Spleen (tissue), 11 donors: ENCODE data around the gene GNAI3. TPM values are rescaled to one million over a fixed set of nuclear protein-coding genes. Genes with fewer than 3 reads are reported as not detected.
A peak's percentile ranks its signal among the peaks of the same experiment; 100 is the strongest.

Experiments used
- DNase-seq: peaks from one replicate; pipeline ENCODE4 v3.0.0-alpha.2; 2020
- H3K27ac ChIP-seq, 8 donors: fragments of 200-600 bp; sonication (generic) in 7 of 8; 1 replicate in 4 of 8; 2 replicates in 4 of 8; pipeline versions ENCODE4 v1.5.0 to v1.8.0; 2016 to 2021; ENCODE audit warnings: inconsistent platforms in 4 of 8, mild to moderate bottlenecking in 4 of 8, moderate library complexity in 1 of 8
- H3K27me3 ChIP-seq, 7 donors: fragments of 200-600 bp; sonication (generic) in 6 of 7; replicated peaks in 1 of 7; 1 replicate in 4 of 7; 2 replicates in 3 of 7; pipeline versions ENCODE4 v1.5.0 to v1.8.0; 2016 to 2021; ENCODE audit warnings: inconsistent platforms in 3 of 7, mild to moderate bottlenecking in 1 of 7
- H3K36me3 ChIP-seq, 6 donors: fragments of 200-600 bp; sonication (generic) in 5 of 6; 1 replicate in 4 of 6; 2 replicates in 2 of 6; pipeline versions ENCODE4 v1.5.0 to v1.8.0; 2016 to 2021; ENCODE audit warnings: inconsistent platforms in 2 of 6
- H3K4me1 ChIP-seq, 6 donors: fragments of 200-600 bp; sonication (generic) in 5 of 6; 1 replicate in 3 of 6; 2 replicates in 3 of 6; pipeline versions ENCODE4 v1.5.0 to v1.8.0; 2016 to 2021; ENCODE audit warnings: inconsistent platforms in 3 of 6
- H3K4me3 ChIP-seq, 8 donors: fragments of 200-600 bp; sonication (generic) in 7 of 8; 1 replicate in 4 of 8; 2 replicates in 4 of 8; pipeline versions ENCODE4 v1.5.0 to v1.8.0; 2016 to 2021; ENCODE audit warnings: inconsistent platforms in 4 of 8, mild to moderate bottlenecking in 4 of 8, moderate library complexity in 2 of 8
- H3K9me3 ChIP-seq, 8 donors: fragments of 200-600 bp; sonication (generic) in 7 of 8; 1 replicate in 4 of 8; 2 replicates in 4 of 8; pipeline versions ENCODE4 v1.5.0 to v1.8.0; 2016 to 2021; ENCODE audit warnings: inconsistent platforms in 4 of 8
- POLR2A ChIP-seq, 3 donors: fragments of 450-650 bp; IDR thresholded peaks; one replicate each; pipeline ENCODE4 v1.5.1; 2017; ENCODE audit warnings: antibody characterized with exemption in 3 of 3, mild to moderate bottlenecking in 1 of 3
- POLR2AphosphoS5 ChIP-seq, 3 donors: sonication (generic); formaldehyde crosslinking; IDR thresholded peaks; one replicate each; pipeline ENCODE4 v1.5.1; 2017; ENCODE audit warnings: antibody characterized with exemption in 3 of 3
- WGBS, 5 donors: extraction: QIAGEN DNeasy Blood & Tissue Kit in 3 of 5; methylation state at CpG; one replicate each; pipeline versions ENCODE4 v1.1.5 to v1.1.7; 2013 to 2018; 5-methylcytosine and 5-hydroxymethylcytosine counted together
- intact Hi-C: fragments of 100-400 bp; cut with DNase I; formaldehyde crosslinking; loops from one replicate; pipeline ENCODE4 v1.15.0; 2023; ENCODE audit warnings: low total_unique reads
- polyA plus RNA-seq, 3 donors: library from polyadenylated mRNA; stranded (reverse); fragments of 200-250 nt; gene quantifications; one replicate each; pipeline ENCODE4 v1.2.1, GENCODE V29; 2013
- total RNA-seq, 7 donors: library from RNA; depleted of rRNA in 3 of 7; stranded (reverse); fragments of >200 nt in 3 of 7; fragmentation: NEBNext Ultra II Directional in 4 of 7; extraction: Animal tissue kit (Norgen Biotek cat#: 25700) in 4 of 7; gene quantifications; one replicate each; pipeline versions ENCODE4 v1.1.0 to v1.2.1, GENCODE V29; 2016 to 2021
- TF ChIP-seq, protein P1 (sequence below), 11 experiments: fragments of 200-600 bp in 7 of 11; fragments of 450-650 bp in 4 of 11; sonication (generic) in 4 of 11; IDR thresholded peaks in 8 of 11; conservative IDR thresholded peaks in 3 of 11; 1 replicate in 7 of 11; 2 replicates in 4 of 11; pipeline versions ENCODE4 v1.4.0 to v1.8.0; 2016 to 2021; ENCODE audit warnings: antibody characterized with exemption in 11 of 11, inconsistent platforms in 4 of 11, mild to moderate bottlenecking in 1 of 11
- donor health status: healthy with polysubstance abuse.
- donor health status: DM: no; HTN: no; CAD: no; lungs with moderate emphysema.
- donor health status: DM: no; HTN: no; CAD: no.
- donor health status: Bipolar disorder and iron deficiency.
- donor health status: healthy.
- donor health status: DM: no; HTN: no; CAD: no.
- donor health status: DM: yes; HTN: yes; CAD: no.

GNAI3 gene
- total and polyA plus RNA-seq, 10 donors = 1.8 to 11.4 (median 9.2) TPM

DNA sequence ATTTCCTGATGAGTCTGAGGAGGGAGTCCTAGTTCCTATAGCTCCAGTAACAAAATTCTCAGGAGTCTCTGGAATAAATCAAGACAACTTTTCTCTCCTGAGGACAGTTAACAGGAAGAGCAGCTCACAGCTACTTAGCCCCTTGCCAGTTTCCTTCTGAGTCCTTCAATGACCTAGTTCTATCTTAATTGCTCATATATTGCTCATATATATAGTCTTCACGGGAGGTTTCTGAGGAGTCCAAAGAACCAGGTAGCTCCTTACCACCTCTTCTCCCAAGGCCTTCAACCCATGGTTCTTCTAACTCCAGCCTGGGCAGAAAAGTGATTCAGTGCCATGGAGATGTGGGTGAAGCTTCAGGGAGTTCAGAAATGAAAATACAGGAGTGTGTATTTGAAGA, 43.4 kb upstream of the GNAI3 start:
- Histone ChIP-seq H3K4me1 (peaks cover 8 to 65% (median 47%) of the 10 kb centered on the region in 6 donors), H3K36me3 (peaks cover 0 to 27% (median 2%) of the 10 kb centered on the region in 6 donors), H3K9me3 (no peaks in the 10 kb centered on the region), H3K27ac (peak overlapping the region in 1 of 8 donors; percentile 44), H3K4me3 (no peak overlapping the region), H3K27me3 (peaks cover 0 to 14% (median 0%) of the 10 kb centered on the region in 7 donors)
- no peak for DNase-seq
- 63 to 97% (median 77%) methylated on average over 1 of the region's 1 CpG for WGBS, 5 donors
- TF ChIP-seq, protein P1, sequence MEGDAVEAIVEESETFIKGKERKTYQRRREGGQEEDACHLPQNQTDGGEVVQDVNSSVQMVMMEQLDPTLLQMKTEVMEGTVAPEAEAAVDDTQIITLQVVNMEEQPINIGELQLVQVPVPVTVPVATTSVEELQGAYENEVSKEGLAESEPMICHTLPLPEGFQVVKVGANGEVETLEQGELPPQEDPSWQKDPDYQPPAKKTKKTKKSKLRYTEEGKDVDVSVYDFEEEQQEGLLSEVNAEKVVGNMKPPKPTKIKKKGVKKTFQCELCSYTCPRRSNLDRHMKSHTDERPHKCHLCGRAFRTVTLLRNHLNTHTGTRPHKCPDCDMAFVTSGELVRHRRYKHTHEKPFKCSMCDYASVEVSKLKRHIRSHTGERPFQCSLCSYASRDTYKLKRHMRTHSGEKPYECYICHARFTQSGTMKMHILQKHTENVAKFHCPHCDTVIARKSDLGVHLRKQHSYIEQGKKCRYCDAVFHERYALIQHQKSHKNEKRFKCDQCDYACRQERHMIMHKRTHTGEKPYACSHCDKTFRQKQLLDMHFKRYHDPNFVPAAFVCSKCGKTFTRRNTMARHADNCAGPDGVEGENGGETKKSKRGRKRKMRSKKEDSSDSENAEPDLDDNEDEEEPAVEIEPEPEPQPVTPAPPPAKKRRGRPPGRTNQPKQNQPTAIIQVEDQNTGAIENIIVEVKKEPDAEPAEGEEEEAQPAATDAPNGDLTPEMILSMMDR (IDR thresholded peaks at IDR 0.05 in 8 of 11, conservative IDR thresholded peaks at IDR 0.05 in 3 of 11) = no peak
- no peak for TF ChIP-seq POLR2AphosphoS5 (IDR thresholded peaks at IDR 0.05)
- TF ChIP-seq POLR2A (IDR thresholded peaks at IDR 0.05) = no peak
- intact Hi-C loops = no loop called here

DNA sequence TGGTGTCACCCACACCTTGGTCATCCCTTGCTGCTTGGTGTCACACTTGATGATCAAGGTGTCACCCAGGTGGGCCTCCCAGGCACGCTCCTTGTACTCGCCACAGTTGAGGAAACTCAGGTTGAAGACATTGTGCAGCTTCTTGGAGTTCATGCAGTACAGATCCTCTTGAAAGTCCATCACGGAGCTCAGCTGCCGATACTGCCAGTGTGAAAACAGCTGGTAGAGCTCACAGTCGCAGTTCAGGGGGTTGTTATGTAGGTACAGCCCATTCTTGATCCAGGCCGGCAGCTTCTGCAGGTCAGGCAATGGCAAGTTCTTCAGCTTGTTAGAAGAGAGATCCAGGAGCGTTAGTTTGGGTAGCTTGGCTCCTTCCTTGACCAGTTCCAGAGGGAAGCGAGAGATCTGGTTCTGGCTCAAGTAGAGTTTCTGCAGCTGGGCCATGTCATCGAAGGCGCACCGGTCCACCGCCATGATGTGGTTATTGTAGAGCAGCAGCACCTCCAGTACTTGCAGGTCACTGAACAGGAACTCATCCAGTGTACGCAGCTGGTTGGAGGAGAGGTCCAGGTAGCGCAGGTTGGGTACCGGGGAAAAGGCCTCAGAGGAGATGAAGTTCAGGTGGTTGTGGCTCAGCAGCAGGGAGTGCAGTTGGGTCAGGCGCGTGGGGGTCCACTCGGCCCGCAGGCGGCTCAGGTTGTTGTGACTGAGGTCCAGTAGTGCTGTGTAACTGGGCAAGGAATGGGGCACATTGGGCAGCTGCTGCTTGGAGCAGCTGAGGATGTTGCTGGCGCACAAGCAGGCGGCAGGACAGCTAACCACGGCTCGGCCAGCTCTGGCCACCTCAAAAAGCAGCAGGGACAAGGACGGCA, 40.2 kb upstream of the GNAI3 start:
- H3K27ac ChIP-seq = peak overlapping the region in 1 of 8 donors; percentile 73
- TF ChIP-seq, protein P1 (IDR thresholded peaks at IDR 0.05 in 8 of 11, conservative IDR thresholded peaks at IDR 0.05 in 3 of 11) = no peak
- TF ChIP-seq POLR2A (IDR thresholded peaks at IDR 0.05) = no peak
- TF ChIP-seq POLR2AphosphoS5 (IDR thresholded peaks at IDR 0.05) = no peak
- H3K4me1 ChIP-seq = peaks cover 7 to 41% (median 23%) of the 10 kb centered on the region in 6 donors
- H3K9me3 ChIP-seq = no peaks in the 10 kb centered on the region
- intact Hi-C loops = no loop called here
- H3K36me3 ChIP-seq = peaks cover 0 to under 1% (median 0%) of the 10 kb centered on the region in 6 donors
- peaks cover 0 to 19% (median 0%) of the 10 kb centered on the region in 7 donors for H3K27me3 ChIP-seq
- H3K4me3 ChIP-seq = peak overlapping the region in 4 of 8 donors; percentile 59 to 90 (median 72)
- WGBS, 5 donors = 86 to 93% (median 92%) methylated on average over 19 to 25 of the region's 25 CpGs
- DNase-seq = no peak

- intact Hi-C loops = no loop called here
- DNase-seq = no peak
- Histone ChIP-seq H3K27ac (peak overlapping the region in 3 of 8 donors; percentile 55 to 73 (median 64)), H3K4me1 (peaks cover 7 to 36% (median 22%) of the 10 kb centered on the region in 6 donors), H3K9me3 (no peaks in the 10 kb centered on the region), H3K27me3 (peaks cover 0 to 19% (median 0%) of the 10 kb centered on the region in 7 donors), H3K4me3 (peak overlapping the region; percentile 59 to 90 (median 72)), H3K36me3 (no peaks in the 10 kb centered on the region)
- WGBS, 5 donors = 59 to 80% (median 65%) methylated on average over 7 of the region's 7 CpGs
- no peak for TF ChIP-seq POLR2A (IDR thresholded peaks at IDR 0.05)
Measured at GRCh38 chr1:109508873-109509175, 39.6 kb upstream of the GNAI3 start.

DNA sequence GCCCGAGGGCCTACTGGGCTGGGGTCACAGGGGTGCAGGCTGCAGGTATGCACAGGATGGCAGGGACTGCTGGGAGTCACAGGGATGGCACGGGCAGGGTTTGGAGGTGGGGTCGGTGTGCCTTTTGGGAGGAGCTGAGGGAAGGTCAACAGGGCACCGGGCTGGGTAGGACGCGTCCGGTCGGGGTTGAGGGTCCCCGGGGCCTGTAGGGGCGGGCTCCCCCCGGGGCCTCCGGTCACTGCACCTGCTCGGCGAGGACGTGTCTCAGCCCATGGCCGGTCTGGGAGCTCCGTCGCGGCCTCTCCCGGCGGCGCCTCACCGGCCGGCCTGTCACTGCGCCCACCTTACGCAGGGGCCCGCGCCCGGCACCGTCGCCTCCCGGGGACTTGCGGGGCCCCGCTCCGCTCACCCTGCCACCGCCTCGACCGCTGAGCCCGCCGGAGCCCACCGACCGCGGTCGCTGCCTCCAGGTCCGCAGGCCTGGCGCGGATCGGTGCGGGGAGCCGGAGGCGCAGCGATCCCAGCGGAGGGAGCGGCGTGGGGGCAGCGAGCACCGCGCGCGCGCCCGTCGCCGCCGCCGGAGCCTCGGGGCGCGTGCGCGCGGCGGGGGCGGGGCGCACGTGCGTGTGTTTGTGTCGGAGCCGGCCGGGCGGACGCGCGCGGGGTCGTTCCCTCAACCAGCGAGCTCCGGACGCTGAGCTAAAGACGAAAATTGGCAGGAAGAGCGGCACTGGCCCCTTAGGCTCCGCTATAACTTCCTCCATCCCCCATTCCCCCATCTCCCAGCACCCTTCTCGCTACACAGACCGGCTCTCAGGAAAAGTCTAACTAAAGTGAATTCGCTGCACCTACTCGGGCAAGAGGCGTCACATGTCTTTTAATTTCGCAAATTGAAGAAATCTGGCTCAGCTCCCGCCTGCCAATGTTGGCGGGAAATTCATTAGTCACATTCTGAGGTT, 39.0 kb upstream of the GNAI3 start, which contains the start of gene AMIGO1:
TSS of gene AMIGO1 (minus strand) at position 552 of the 959 bp plus-strand sequence. CDS start 815 bp downstream, outside the sequence.
- Histone ChIP-seq H3K9me3 (no peaks in the 10 kb centered on the region), H3K4me3 (peak within 1 kb of the TSS; percentile 59 to 90 (median 72)), H3K4me1 (peaks cover 7 to 30% (median 19%) of the 10 kb centered on the region in 6 donors), H3K27ac (peak within 1 kb of the TSS in 5 of 8 donors; percentile 43 to 73 (median 60)), H3K36me3 (no peaks in the 10 kb centered on the region), H3K27me3 (peaks cover 0 to 19% (median 0%) of the 10 kb centered on the region in 7 donors)
- WGBS, 5 donors = 1 to 9% (median 1%) methylated on average over 23 to 100 of the region's 100 CpGs
- DNase-seq = peak; percentile 90
- TF ChIP-seq, protein P1 (IDR thresholded peaks at IDR 0.05 in 8 of 11, conservative IDR thresholded peaks at IDR 0.05 in 3 of 11) = no peak
- TF ChIP-seq POLR2AphosphoS5 (IDR thresholded peaks at IDR 0.05) (peak in 2 of 3 donors; percentile 31 to 46), POLR2A (IDR thresholded peaks at IDR 0.05) (no peak)
- intact Hi-C loops = no loop called here
